ENCODE measurements around the gene SYT1.

The SYT1 gene

DNA sequence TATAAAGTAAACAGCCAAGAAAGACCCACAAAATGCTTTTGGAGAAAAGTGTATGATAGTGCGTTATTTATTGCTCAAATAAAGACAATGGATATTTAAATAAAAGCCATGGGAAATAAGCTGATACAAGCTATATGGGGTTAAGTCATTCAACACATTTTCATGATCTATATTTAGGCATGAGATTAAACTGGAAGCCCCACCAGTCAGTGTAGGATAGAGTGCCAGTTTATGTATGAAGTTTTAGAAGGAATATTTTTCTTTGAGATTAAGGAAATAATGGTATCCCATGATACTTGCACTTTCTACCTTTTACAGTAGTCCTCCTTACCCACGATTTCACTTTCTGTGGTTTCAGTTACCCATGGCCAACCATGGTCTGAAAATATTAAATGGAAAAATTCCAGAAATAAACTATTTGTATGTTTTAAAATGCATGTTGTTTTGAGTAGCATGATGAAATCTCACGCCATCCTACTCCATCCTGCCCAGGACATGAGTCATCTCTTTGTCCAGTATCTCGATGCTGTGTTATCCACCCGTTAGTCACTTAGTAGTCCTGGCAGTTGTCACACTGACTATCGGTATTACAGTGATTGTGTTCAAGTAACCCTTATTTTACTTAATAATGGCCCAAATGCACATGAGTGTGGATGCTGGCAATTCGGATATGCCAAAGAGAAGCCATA is 22.3 kb downstream of the SYT1 start:
- in situ Hi-C loops (cut with HindIII; ENCODE audit: low pct_ligation_motif_present, low pct_unique_long_range_greater_than_20kb, low sequenced_read_pairs) = no loop called here
- peak; percentile 94 for DNase-seq

DNA sequence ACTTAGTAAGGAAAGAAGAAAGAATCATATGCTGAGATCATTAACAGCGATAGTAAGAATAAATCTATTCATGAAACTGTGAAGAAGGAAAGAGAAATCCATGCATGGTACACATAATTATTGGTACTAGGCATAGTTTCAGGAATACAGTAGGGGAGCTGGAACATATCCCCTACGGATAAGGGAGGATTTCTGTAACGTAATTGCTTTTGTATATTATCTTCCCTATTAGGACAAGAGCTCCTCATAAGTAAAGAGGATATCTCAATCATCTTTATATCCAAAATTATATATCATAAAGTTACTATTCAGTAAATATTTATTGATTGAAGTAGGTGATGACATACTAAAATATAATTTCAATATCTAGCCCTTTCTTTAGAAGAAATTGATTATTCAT is 22.9 kb downstream of the SYT1 start:
- in situ Hi-C loops (cut with HindIII; ENCODE audit: low pct_ligation_motif_present, low pct_unique_long_range_greater_than_20kb, low sequenced_read_pairs) = no loop called here
- no peak for DNase-seq

DNA sequence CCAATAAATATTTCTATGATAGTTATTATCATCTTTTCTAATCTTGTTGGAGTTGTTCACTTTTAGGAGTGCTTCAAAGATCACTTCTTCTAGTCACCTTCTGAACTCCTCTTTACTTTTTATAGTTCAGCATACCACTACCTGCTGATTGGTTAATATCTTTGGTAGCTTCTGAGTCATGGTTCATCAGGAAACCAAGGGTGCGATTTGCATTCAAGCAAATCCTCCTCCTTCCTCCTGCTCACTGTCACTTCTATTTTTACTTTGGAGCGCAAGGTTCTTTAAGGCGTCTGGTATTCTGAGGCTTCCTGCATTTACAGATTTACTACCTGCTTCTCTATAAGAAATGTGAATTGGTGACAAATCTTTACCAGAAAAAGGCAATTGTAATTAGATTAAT is 24.0 kb downstream of the SYT1 start:
- DNase-seq = peak; percentile 77

DNA sequence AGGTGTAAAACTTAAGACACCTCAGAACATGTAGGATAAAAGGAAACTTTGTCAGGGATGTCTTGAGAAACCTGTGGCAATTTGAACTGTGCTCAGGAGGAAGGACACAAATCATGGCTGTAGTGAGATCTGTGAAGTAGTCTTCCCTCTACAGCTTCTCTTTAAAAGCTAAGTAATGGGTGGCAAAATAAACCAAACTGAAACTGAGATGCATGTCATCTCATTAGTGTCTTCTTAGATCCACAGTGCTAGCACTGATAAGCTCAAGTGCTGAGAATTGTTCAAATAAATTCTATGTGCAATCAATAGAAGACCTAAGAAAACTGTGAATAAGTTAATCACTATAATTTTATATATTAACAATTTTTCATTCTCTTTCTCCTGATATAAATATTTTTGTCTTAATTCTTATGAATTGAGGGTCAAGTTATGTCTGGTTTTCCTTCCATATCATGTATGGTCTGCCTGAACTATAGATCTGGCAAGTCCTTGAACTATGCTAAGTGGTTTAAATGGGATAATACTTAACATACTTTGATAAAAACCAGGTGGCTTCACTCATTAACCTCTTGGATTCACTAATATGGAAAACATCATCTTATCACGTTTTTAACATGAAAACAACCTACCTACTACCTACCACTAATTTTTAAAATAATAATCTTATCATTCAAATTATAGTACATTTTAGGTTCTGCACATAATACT is 27.2 kb downstream of the SYT1 start:
- in situ Hi-C loops (cut with HindIII; ENCODE audit: low pct_ligation_motif_present, low pct_unique_long_range_greater_than_20kb, low sequenced_read_pairs) = no loop called here
- no peak for DNase-seq

More for the DNA sequence above, 24.0 kb downstream of the SYT1 start:
- in situ Hi-C loops (cut with HindIII; ENCODE audit: low pct_ligation_motif_present, low pct_unique_long_range_greater_than_20kb, low sequenced_read_pairs) = no loop called here

DNA sequence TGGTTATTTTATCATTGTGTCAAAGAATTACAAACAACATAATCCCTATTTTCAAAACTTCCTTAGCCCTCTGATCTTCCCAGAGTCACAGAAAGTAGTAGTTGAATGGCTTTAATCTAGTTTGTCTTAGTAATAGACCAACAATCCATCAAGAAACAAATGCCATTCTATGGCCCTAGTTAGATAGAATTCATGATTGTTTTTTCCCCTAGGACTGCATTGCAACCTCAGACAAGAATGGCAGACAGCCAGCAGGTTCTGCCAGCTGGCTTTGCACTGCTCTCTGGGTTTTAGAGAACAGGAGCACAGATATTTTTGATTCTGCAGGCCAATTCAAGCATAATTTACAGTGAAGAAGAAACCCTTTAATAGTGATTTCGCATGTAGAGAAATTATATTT is 33.8 kb downstream of the SYT1 start:
- in situ Hi-C loops (cut with HindIII; ENCODE audit: low pct_ligation_motif_present, low pct_unique_long_range_greater_than_20kb, low sequenced_read_pairs) = no loop called here
- peak; percentile 26 for DNase-seq

DNA sequence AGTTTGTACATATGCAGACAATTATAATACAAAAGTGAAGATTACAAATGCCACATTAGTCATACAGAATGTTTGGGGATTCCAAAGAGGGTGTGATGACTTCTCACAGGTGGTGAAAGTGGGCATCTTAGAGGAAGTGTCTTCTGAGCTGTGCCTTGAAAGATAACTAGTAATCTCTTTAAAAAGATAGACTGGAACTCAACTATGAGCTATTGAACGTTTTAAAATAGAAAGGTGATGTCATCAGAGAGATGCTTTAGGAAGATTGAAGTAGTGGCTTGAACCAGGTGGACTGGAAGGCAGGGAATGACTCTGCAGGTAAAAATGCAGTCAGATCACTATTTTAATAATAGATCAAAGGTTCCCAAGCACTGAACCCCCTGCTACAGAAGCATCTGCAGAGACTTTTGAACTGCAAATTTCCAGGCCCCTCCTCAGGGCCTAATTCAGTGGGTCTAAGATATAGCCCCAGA is 50.3 kb downstream of the SYT1 start:
- DNase-seq = no peak

DNA sequence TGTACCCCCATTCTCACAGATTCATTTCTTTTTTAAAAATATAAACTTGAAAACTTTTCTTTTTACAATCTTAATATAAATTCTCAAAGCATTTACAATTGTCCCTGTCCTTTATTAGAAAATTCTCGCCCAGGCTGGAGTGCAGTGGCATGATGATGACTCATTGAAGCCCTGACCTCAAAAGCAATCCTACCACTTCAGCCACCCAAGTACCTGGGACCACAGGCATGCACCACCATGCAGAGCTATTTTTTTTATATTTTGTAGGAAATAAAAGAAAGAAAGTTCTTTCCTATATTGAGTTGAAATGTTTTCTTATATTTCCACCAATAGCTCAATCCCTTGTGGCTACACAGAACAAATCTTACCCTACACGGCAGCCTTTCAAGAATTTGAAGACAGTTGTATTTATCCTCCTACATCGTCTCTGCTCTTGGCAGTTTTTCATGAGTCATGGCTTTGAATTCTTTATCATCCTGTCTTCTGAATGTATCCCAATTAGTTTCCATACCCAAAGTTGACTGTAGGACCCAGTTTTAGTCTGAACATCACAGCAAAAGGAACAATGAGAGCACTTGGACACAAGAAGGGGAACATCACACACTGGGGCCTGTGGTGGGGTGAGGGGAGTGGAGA is 52.4 kb downstream of the SYT1 start:
- peak; percentile 86 for DNase-seq
- in situ Hi-C loops (cut with HindIII; ENCODE audit: low pct_ligation_motif_present, low pct_unique_long_range_greater_than_20kb, low sequenced_read_pairs) = no loop called here

More for the DNA sequence above, 50.3 kb downstream of the SYT1 start:
- in situ Hi-C loops (cut with HindIII; ENCODE audit: low pct_ligation_motif_present, low pct_unique_long_range_greater_than_20kb, low sequenced_read_pairs) = no loop called here

DNA sequence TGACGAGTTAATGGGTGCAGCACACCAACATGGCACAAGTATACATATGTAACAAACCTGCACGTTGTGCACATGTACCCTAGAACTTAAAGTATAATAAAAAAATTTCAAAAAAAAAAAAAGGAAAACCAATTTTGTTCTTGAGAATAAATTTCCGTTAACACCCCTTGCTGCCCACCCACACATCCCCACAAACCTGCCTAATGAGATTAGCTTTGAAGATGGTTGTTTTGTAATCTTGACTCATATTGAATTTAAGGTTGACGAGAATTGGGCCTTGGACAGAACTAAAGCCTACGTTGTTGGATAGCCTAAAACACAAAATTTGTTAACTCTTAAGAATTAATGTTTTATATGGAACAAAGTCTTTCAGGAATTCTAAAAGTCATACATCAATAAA is 52.9 kb downstream of the SYT1 start:
- no peak for DNase-seq
- in situ Hi-C loops (cut with HindIII; ENCODE audit: low pct_ligation_motif_present, low pct_unique_long_range_greater_than_20kb, low sequenced_read_pairs) = no loop called here

DNA sequence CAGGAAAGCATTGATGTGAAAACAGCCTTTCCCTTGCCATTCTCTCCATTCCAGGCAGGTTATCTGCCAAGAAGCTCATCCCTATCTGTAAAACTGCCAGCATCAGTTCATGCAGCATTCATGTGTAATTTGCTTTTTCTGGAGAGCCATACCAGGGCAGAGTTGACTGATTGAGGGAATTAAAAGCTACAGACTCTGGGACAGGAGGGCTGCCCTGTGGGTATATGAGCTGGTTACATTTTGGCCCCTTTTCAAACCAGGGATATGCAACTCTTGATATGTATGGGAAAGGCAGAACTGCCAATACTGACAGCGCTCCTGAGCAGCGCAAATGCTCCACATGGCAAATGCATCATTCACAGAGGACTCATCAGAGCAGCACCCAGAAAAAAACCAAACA is 53.7 kb downstream of the SYT1 start:
- in situ Hi-C loops (cut with HindIII; ENCODE audit: low pct_ligation_motif_present, low pct_unique_long_range_greater_than_20kb, low sequenced_read_pairs) = no loop called here
- DNase-seq = no peak

DNA sequence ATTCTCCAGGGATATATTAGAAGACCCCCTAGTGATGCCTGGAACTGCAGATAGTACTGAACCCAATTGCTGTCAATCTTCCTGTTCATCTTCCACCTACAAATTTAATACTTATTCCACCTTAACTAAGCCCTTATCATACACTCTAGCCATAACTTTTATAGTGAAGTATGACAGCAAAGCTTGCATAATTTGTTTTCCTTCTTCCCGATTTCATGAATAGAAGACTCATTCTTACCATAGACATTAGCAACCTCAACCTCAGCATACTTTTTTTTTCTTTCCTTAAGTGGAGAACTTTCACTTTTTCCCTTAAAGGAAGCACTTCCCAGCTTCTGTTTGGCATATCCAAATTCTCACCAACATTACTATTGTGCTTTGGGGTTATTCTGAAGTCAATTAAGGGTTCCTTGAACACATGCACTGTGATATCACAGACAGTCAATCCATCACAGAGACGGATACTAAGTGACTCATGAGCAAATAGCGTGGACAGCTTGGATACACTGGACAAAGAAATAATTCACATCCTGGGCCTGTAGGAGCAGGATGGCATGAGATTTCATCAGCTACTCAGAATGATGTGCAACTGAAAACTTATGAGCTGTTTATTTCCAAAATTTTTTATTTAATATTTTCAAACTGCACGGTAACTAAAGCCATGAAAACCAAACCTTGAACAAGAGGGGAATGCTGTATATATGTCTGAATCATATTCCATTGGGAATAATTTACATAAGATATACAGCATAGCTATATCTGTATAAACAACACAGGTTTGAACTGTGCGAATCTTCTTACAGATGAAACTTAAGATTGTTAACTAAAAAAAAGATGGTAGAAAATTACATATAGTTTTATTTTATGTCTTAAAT is 63.9 kb downstream of the SYT1 start:
- in situ Hi-C loops (cut with HindIII; ENCODE audit: low pct_ligation_motif_present, low pct_unique_long_range_greater_than_20kb, low sequenced_read_pairs) = no loop called here
- peak; percentile 73 for DNase-seq

DNA sequence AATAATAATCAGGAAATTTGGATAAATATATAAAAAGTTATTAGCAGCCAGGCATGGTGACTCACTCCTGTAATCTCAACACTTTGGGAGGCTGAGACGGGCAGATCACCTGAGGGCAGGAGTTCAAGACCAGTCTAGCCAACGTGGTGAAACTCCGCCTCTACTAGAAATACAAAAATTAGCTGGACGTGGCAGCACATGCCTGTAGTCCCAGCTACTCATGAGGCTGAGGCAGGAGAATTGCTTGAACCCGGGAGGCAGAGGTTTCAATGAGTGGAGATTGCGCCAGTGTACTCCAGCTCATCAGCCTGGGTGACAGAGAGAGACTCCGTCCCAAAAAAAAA is 64.5 kb downstream of the SYT1 start:
- in situ Hi-C loops (cut with HindIII; ENCODE audit: low pct_ligation_motif_present, low pct_unique_long_range_greater_than_20kb, low sequenced_read_pairs) = no loop called here
- no peak for DNase-seq

DNA sequence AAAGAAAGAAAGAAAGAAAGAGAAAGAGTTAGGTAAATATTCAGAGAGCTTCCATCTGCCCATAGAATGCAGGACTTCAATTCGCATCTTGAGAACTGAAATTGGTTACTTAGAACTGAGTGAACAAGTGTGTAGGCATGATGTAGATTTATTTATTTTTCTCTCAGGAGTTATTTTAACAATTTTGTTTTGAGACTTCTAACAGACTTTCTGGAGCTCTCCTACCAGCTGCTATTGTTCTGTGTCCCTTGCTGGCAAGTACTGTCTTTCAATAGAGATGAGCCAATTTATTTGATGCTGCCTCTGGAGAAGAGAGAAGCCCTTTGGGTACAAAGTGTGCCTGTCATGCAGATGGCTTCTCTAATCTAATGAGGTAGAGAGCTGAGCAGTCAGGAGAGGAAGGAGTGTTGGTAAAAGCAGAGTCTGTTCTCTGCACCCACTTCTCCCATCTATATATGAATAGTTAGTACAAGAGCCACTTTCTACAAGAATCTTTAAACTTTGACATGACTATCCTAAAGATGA is 67.0 kb downstream of the SYT1 start:
- no peak for DNase-seq
- in situ Hi-C loops (cut with HindIII; ENCODE audit: low pct_ligation_motif_present, low pct_unique_long_range_greater_than_20kb, low sequenced_read_pairs) = no loop called here

DNA sequence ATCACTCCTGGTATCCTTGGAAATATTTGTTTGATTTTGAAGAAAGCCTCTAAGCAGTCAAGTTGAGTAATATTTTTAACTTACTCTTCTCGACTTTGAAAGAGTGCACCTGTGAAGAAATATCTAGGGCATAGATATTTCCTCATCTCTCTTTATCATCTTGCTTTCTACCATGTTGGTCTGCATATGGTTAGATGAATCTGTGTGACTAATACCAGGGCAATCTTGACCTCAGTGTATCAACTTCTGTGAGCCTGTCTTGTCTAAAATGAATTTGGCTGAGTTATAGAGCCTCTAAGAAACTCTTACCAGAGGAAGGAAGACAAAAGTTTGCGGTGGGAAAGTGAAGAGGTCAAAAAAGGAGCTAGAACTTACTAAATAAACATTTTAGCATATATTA is 68.4 kb downstream of the SYT1 start:
- DNase-seq = no peak
- in situ Hi-C loops (cut with HindIII; ENCODE audit: low pct_ligation_motif_present, low pct_unique_long_range_greater_than_20kb, low sequenced_read_pairs) = no loop called here

DNA sequence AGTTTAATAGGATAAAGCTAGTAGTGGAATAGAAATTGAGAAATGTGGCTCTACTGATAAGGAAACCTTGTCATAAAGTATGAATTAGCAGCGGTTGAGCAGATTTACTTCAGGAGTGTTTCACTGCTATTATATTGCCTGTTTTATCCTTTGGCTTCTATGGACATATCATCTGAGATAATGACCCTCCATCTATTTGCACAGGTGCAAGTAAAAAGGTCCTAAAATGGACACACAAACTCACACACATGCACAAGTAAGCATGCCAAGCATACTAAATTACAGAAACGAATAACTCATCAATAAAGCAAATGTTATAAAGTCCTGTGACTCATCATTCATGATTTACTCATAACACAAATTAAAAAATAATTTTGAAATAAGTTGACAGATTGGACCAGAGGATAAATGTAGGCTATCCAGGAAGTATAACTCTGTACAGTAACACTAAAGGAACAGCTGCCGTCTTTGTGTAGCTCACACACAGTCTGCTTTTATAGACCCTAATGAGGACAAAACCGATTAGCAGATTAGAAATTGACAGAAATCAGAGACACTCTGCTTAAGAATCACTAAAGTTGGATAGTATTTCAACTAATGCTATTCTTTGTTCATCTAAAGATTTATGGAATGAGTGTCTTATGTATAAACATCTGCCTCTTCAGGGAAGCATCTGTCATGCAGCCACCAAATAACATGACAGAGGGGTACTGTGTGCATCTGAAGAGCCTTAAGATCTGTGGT is 73.9 kb downstream of the SYT1 start:
- DNase-seq = no peak
- in situ Hi-C loops (cut with HindIII; ENCODE audit: low pct_ligation_motif_present, low pct_unique_long_range_greater_than_20kb, low sequenced_read_pairs) = no loop called here

DNA sequence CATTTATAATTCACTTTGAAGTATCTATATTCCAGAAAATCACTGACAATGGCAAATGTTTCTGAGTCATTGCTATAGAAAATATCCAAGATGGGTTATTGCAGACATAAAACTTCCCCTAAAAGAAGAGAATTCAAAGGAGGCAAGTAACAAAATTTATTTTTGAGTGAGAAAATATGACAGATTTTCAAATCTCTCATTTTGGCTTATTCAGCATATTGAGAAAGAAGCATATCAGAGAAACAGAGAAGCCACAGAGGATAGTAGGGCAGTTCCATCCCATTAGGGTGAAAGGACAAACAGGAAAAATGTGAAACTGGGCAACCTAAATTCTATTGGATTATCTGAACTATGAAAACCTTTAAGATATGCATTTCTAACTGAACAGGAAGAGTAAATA is 85.0 kb downstream of the SYT1 start:
- in situ Hi-C loops (cut with HindIII; ENCODE audit: low pct_ligation_motif_present, low pct_unique_long_range_greater_than_20kb, low sequenced_read_pairs) = no loop called here
- DNase-seq = no peak

DNA sequence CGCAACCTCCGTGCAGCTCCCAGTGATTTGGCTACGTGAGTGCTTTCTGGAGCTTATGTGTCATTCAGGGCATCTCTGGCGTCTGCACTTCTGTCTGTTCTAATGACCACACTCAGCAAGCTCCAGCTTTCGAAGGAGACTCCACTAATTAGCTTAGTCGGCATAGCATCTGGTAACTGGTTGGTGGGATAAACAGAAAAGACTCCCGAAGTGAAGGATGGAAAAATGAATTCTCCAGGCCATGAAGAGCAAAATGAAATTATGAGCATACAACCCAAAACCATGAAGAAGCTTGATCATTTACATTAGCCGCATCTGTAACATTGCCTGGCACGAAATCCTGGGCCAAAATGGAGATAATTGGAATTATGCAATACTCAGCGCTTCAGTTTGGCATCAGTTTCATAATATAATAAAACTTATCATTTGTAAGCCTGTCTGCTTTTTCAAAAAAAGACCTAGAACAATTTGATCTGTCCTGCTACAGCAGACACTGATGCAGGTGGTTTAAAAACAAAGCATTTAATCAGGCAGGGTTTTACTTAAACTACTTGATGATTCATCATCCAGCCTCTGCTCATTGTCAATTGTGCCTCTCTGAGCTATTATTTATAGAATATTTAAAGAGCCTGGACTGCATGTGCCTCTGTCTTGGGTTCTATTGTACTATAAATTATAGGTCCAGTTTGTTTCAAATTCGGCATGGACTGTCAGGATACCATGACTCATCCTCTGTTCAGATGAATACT is 87.4 kb downstream of the SYT1 start:
- DNase-seq = no peak
- in situ Hi-C loops (cut with HindIII; ENCODE audit: low pct_ligation_motif_present, low pct_unique_long_range_greater_than_20kb, low sequenced_read_pairs) = no loop called here

DNA sequence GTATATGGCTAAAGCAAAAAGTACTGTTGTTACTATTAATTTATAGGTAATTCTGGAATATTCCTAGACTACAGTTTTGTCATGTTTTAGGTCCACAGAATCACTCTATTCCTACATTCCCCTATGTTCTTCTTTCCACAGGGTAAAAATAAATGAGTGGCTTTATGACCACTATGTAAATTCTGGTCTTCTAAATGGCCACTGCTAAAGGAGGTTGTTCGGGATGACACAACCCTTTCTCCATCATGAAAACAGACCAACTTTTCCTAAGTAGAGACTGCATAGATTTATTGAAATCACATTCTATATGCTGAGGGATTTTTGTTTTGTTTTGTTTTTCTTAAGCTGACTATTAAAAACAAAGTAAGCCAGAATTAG is 88.0 kb downstream of the SYT1 start:
- no peak for DNase-seq

DNA sequence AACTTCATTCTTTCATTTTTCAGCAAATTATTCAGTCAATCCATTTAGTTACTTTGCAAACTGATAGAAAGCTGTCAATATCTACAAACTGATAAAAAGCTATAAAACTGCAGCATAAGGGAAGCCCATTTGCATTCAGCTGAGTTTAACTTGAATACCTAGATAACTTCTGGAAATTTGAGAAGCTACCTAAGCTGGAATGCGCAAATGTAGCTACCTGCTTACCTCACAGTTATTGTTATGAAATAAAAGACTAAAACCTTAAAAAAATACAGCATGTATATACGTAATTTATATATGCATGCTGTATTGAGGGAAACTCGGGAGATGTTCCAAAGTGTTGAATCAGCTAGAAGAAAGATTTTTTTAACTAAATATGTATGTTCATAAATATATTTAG is 94.4 kb downstream of the SYT1 start:
- in situ Hi-C loops (cut with HindIII; ENCODE audit: low pct_ligation_motif_present, low pct_unique_long_range_greater_than_20kb, low sequenced_read_pairs) = no loop called here
- DNase-seq = no peak

More for the DNA sequence above, 88.0 kb downstream of the SYT1 start:
- in situ Hi-C loops (cut with HindIII; ENCODE audit: low pct_ligation_motif_present, low pct_unique_long_range_greater_than_20kb, low sequenced_read_pairs) = no loop called here
